H1 (cell line): ENCODE measurements around the gene TATDN2. TPM values are rescaled to one million over a fixed set of nuclear protein-coding genes. Genes with fewer than 3 reads are reported as not detected.

Experiments used
- CTCF ChIA-PET: fragments of 300-600 bp; sonication (Branson Sonifier 250); formaldehyde crosslinking; loops from one replicate; lab custom pipeline; 2021; ENCODE audit not compliant: partially characterized antibody; lab: Charles Lee
- POLR2A ChIA-PET: fragments of 300-600 bp; sonication (Branson Sonifier 250); formaldehyde crosslinking; loops from one replicate; lab custom pipeline; 2021; ENCODE audit warnings: inconsistent platforms; ENCODE audit not compliant: partially characterized antibody; lab: Charles Lee
- DNase-seq, 2 experiments: peaks; one replicate each; pipeline versions ENCODE4 v3.0.0 to v3.0.0-alpha.2; 2010 to 2022; ENCODE audit warnings: low spot score in 2 of 2, low read depth in 1 of 2, mixed read lengths in 1 of 2
- FAIRE-seq: peaks from 2 replicates; lab custom pipeline; 2011; peaks lifted over from hg19 to GRCh38; lab: Jason Lieb, UNC
- H2AFZ ChIP-seq: 2 replicates; pipeline ENCODE4 v1.8.1; 2012; ENCODE audit warnings: low read length, inconsistent platforms
- H2AK5ac ChIP-seq: 2 replicates; pipeline ENCODE4 v1.6.1; 2013; ENCODE audit warnings: low read depth, low read length
- H2BK120ac ChIP-seq: replicated peaks from 2 replicates; pipeline ENCODE3; 2013; ENCODE audit warnings: low read depth, low read length, inconsistent platforms
- H2BK12ac ChIP-seq: 2 replicates; pipeline ENCODE4 v1.6.1; 2013; ENCODE audit warnings: low read depth, low read length
- H2BK15ac ChIP-seq: 2 replicates; pipeline ENCODE4 v1.6.1; 2013; ENCODE audit warnings: low read length
- H2BK20ac ChIP-seq: 2 replicates; pipeline ENCODE4 v1.6.1; 2013; ENCODE audit warnings: low read length
- H2BK5ac ChIP-seq: 2 replicates; pipeline ENCODE4 v1.6.1; 2013; ENCODE audit warnings: low read depth, low read length
- H3K14ac ChIP-seq: 2 replicates; pipeline ENCODE4 v1.6.1; 2013; ENCODE audit warnings: inconsistent platforms; ENCODE audit not compliant: insufficient read length
- H3K18ac ChIP-seq: 2 replicates; pipeline ENCODE4 v1.6.1; 2013; ENCODE audit warnings: low read length; ENCODE audit errors: extremely low read depth
- H3K23ac ChIP-seq: 2 replicates; pipeline ENCODE4 v1.6.1; 2013; ENCODE audit warnings: inconsistent platforms; ENCODE audit not compliant: insufficient read length
- H3K23me2 ChIP-seq: 2 replicates; pipeline ENCODE4 v1.6.1; 2013; ENCODE audit warnings: low read depth, low read length
- H3K27ac ChIP-seq: 2 replicates; pipeline ENCODE4 v1.6.1; 2011; ENCODE audit warnings: low read depth, low read length, inconsistent platforms
- H3K27me3 ChIP-seq, 4 experiments: replicated peaks in 1 of 4; 1 replicate in 1 of 4; 2 replicates in 3 of 4; pipeline versions ENCODE4 v1.6.1 to v1.8.1; 2011 to 2013; ENCODE audit warnings: low read length in 3 of 4, mild to moderate bottlenecking in 3 of 4, inconsistent platforms in 2 of 4, mixed read lengths in 2 of 4, moderate library complexity in 1 of 4; ENCODE audit not compliant: control insufficient read depth in 3 of 4, insufficient read depth in 3 of 4; ENCODE audit errors: extremely low read depth in 1 of 4
- H3K36me3 ChIP-seq, 4 experiments: 2 replicates each; pipeline versions ENCODE4 v1.6.1 to v1.8.1; 2011 to 2013; ENCODE audit warnings: mild to moderate bottlenecking in 4 of 4, low read length in 3 of 4, moderate library complexity in 2 of 4, control low read depth in 1 of 4, inconsistent platforms in 1 of 4; ENCODE audit not compliant: insufficient read depth in 4 of 4, control insufficient read depth in 2 of 4
- H3K4ac ChIP-seq: replicated peaks from 2 replicates; pipeline ENCODE3; 2013; ENCODE audit warnings: low read length, low read depth, mixed read lengths, inconsistent platforms; ENCODE audit not compliant: insufficient read length
- H3K4me1 ChIP-seq, 4 experiments: replicated peaks in 1 of 4; 1 replicate in 1 of 4; 2 replicates in 3 of 4; pipeline versions ENCODE4 v1.6.1 to v1.8.1; 2011 to 2013; ENCODE audit warnings: low read length in 3 of 4, inconsistent platforms in 2 of 4, mixed read lengths in 1 of 4; ENCODE audit not compliant: insufficient read depth in 4 of 4, control insufficient read depth in 3 of 4
- H3K4me2 ChIP-seq, 2 experiments: 2 replicates each; pipeline versions ENCODE4 v1.6.1 to v1.8.1; 2011 to 2013; ENCODE audit warnings: low read depth in 2 of 2, low read length in 2 of 2, control low read depth in 1 of 2, inconsistent platforms in 1 of 2, mild to moderate bottlenecking in 1 of 2; ENCODE audit not compliant: insufficient read depth in 1 of 2
- H3K4me3 ChIP-seq, 4 experiments: fragments of 200-600, 300-600 bp in 1 of 4; sonication (generic), shearing (Covaris generic), sonication (Bioruptor Twin) in 1 of 4; 2 replicates each; pipeline versions ENCODE4 v1.5.1 to v1.8.1; 2011 to 2016; ENCODE audit warnings: low read length in 4 of 4, low read depth in 3 of 4, control low read depth in 2 of 4, inconsistent platforms in 2 of 4, mild to moderate bottlenecking in 2 of 4, mixed read lengths in 1 of 4, moderate library complexity in 1 of 4; ENCODE audit not compliant: insufficient read depth in 2 of 4; ENCODE audit errors: extremely low read depth in 1 of 4
- H3K56ac ChIP-seq: replicated peaks from 2 replicates; pipeline ENCODE3; 2013; ENCODE audit warnings: low read depth, mild to moderate bottlenecking, mixed read lengths, low read length, inconsistent platforms; ENCODE audit not compliant: insufficient read length
- H3K79me1 ChIP-seq: 2 replicates; pipeline ENCODE4 v1.6.1; 2013; ENCODE audit warnings: low read depth, low read length, control low read depth
- H3K79me2 ChIP-seq, 2 experiments: 2 replicates each; pipeline versions ENCODE4 v1.6.1 to v1.8.1; 2012 to 2013; ENCODE audit warnings: low read length in 2 of 2, mild to moderate bottlenecking in 2 of 2, inconsistent platforms in 1 of 2; ENCODE audit not compliant: insufficient read depth in 2 of 2, control insufficient read depth in 1 of 2
- H3K9ac ChIP-seq, 4 experiments: replicated peaks in 1 of 4; 1 replicate in 1 of 4; 2 replicates in 3 of 4; pipeline versions ENCODE4 v1.6.1 to v1.8.1; 2011 to 2013; ENCODE audit warnings: low read depth in 3 of 4, low read length in 3 of 4, control low read depth in 2 of 4, mild to moderate bottlenecking in 2 of 4, moderate library complexity in 2 of 4, inconsistent platforms in 1 of 4; ENCODE audit errors: extremely low read depth in 1 of 4
- H3K9me3 ChIP-seq, 2 experiments: 2 replicates each; pipeline versions ENCODE4 v1.6.1 to v1.8.1; 2012 to 2013; ENCODE audit warnings: mild to moderate bottlenecking in 2 of 2, moderate library complexity in 2 of 2, control low read depth in 1 of 2, inconsistent platforms in 1 of 2, low read depth in 1 of 2, low read length in 1 of 2, mixed read lengths in 1 of 2; ENCODE audit not compliant: insufficient read depth in 2 of 2
- H4K20me1 ChIP-seq, 2 experiments: replicated peaks in 1 of 2; 2 replicates each; pipeline versions ENCODE3 to v1.8.1; 2011 to 2013; ENCODE audit warnings: inconsistent platforms in 2 of 2, low read length in 2 of 2, mild to moderate bottlenecking in 1 of 2; ENCODE audit not compliant: insufficient read depth in 2 of 2, control insufficient read depth in 1 of 2
- H4K5ac ChIP-seq: 2 replicates; pipeline ENCODE4 v1.6.1; 2013; ENCODE audit warnings: low read length, low read depth, mixed read lengths, inconsistent platforms; ENCODE audit not compliant: insufficient read length
- H4K8ac ChIP-seq: 2 replicates; pipeline ENCODE4 v1.8.0; 2013; ENCODE audit warnings: mild to moderate bottlenecking, moderate library complexity, low read length, inconsistent platforms; ENCODE audit not compliant: insufficient read depth; ENCODE audit errors: extremely low read depth
- H4K91ac ChIP-seq: replicated peaks from 2 replicates; pipeline ENCODE3; 2013; ENCODE audit warnings: low read length, mixed read lengths, inconsistent platforms; ENCODE audit not compliant: insufficient read length
- CTCF ChIP-seq, 3 experiments: IDR thresholded peaks; 1 replicate in 2 of 3; 2 replicates in 1 of 3; pipeline versions ENCODE4 v1.5.1 to v1.6.1; 2011; ENCODE audit warnings: low read length in 3 of 3, mild to moderate bottlenecking in 3 of 3, inconsistent platforms in 2 of 3, low read depth in 1 of 3, moderate library complexity in 1 of 3; ENCODE audit not compliant: insufficient read depth in 1 of 3; ENCODE audit errors: control extremely low read depth in 1 of 3
- PHF8 ChIP-seq: fragments of 200-600 bp; sonication (generic); conservative IDR thresholded peaks from 2 replicates; pipeline ENCODE4 v1.7.1; 2012; ENCODE audit warnings: low read depth, mild to moderate bottlenecking, inconsistent platforms, low read length, moderate library complexity
- POLR2AphosphoS5 ChIP-seq: IDR thresholded peaks from 2 replicates; pipeline ENCODE4 v1.6.1; 2011; ENCODE audit warnings: low read depth, low read length
- RAD21 ChIP-seq, 2 experiments: IDR thresholded peaks in 1 of 2; conservative IDR thresholded peaks in 1 of 2; 2 replicates each; pipeline ENCODE4 v1.6.1; 2011; ENCODE audit warnings: low read depth in 2 of 2, low read length in 2 of 2, improper control_type of control experiment in 1 of 2, inconsistent platforms in 1 of 2, mild to moderate bottlenecking in 1 of 2, moderate library complexity in 1 of 2
- TBP ChIP-seq: IDR thresholded peaks from 2 replicates; pipeline ENCODE4 v1.6.1; 2011; ENCODE audit warnings: low read depth, low read length, improper control_type of control experiment
- WGBS, 2 experiments: shearing (Covaris generic) in 1 of 2; methylation state at CpG; one replicate each; pipeline versions ENCODE4 v1.1.6 to v1.1.7; 2013 to 2015; ENCODE audit warnings: low lambda C conversion rate in 2 of 2, mixed read lengths in 2 of 2, inconsistent platforms in 1 of 2, low coverage in 1 of 2, missing lambda C conversion rate in 1 of 2; ENCODE audit not compliant: insufficient replicate concordance in 2 of 2, insufficient coverage in 1 of 2, insufficient read length in 1 of 2; ENCODE audit errors: extremely low coverage in 1 of 2, missing lambda C conversion rate in 1 of 2; 5-methylcytosine and 5-hydroxymethylcytosine counted together
- polyA plus RNA-seq, 7 experiments: library from polyadenylated mRNA; depleted of rRNA in 3 of 7; stranded (reverse) in 5 of 7; unstranded in 2 of 7; fragments of >200 nt in 5 of 7; fragments of 200-250 nt in 2 of 7; gene quantifications; 1 replicate in 5 of 7; 2 replicates in 1 of 7; 4 replicates in 1 of 7; pipeline versions ENCODE4 v1.2.1 to v1.2.3, GENCODE V29; 2011 to 2013; ENCODE audit warnings: missing spikeins in 2 of 7, mixed read lengths in 2 of 7
- total RNA-seq: library from RNA; stranded (reverse); fragmentation: NEBNext Ultra II Directional; extraction: Animal tissue kit (Norgen Biotek cat#: 25700); gene quantifications from 2 replicates; pipeline ENCODE4 v1.2.1, GENCODE V29; 2021

Gene TATDN2
- total and polyA plus RNA-seq, 2 of the 8 experiments (the other 6 are each of a cell fraction or from before 2014, with no cell fraction given): 12.1 to 34.8 TPM

DNA sequence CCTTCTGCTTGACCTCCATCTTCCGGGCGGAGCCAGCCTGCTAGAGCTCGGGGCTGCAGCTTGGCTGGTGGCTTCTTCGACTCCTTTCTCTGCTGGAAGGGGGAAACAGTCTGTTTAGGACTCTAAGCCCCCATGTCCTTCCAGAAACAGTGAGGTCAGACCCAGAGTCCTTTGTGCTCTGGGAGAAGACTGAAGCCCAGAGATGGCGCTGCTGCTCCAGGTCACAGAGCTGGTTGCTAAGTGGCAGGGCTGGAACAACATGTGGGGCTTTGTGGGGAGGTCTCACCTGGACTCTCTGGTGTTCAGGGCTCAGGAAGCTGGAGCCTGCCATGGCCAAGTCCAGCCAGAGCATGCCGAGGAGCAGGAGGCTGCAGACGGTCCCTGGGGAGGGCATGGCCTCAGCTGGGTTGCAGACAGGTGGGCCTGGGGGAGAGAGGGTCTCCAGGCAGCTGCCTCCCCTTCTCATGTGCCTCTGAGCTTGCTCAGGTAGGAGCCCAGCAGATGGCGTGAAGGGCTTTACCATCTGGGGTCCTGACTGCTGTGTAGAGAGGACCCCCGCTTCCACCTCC, 41.6 kb downstream of the TATDN2 start:
- Histone ChIP-seq H3K79me2 (no peaks in the 10 kb centered on the region), H3K9me3 (no peaks in the 10 kb centered on the region), H4K20me1 (peaks cover 0 to 2% of the 10 kb centered on the region in 2 experiments), H2BK15ac (no peak overlapping the region), H3K18ac (no peak overlapping the region), H3K56ac (no peak overlapping the region), H4K8ac (no peak overlapping the region), H3K23me2 (no peaks in the 10 kb centered on the region), H4K5ac (no peak overlapping the region), H2BK20ac (no peak overlapping the region), H3K9ac (peak overlapping the region in 1 of 4 experiments; percentile 18; a peak in 1 of 7 replicates), H3K23ac (no peak overlapping the region), H4K91ac (no peak overlapping the region), H3K4me1 (peaks cover 0 to 7% (median 4%) of the 10 kb centered on the region in 4 experiments; a peak in 6 of 7 replicates), H2AK5ac (no peak overlapping the region), H3K14ac (no peak overlapping the region), H3K27me3 (no peaks in the 10 kb centered on the region), H3K79me1 (no peaks in the 10 kb centered on the region; the same call in 1 of the 2 replicates), H3K4ac (no peak overlapping the region), H3K4me2 (no peak overlapping the region), H2BK5ac (no peak overlapping the region; the same call in 1 of the 2 replicates), H3K4me3 (no peak overlapping the region), H3K27ac (no peak overlapping the region), H2AFZ (no peak overlapping the region), H2BK120ac (no peak overlapping the region), H3K36me3 (peaks cover 0 to 4% (median 2%) of the 10 kb centered on the region in 4 experiments; a peak in 5 of 8 replicates)
- DNase-seq: no peak
- no peak for FAIRE-seq
- WGBS, 2 experiments: 90% methylated on average over 9 of the region's 9 CpGs; no CpG with 5 or more reads in 1 of the 2 experiments
- POLR2A ChIA-PET: interaction anchor here (0.6 to 2.4 kb wide), 7 partner anchors 8 to 148 kb away, joined by 3 to 11 read pairs (median 4); partner anchors contain the start of genes SEC13 and VHL
- TF ChIP-seq TBP (no peak), PHF8 (no peak), RAD21 (IDR thresholded peaks at IDR 0.05 in 1 of 2, conservative IDR thresholded peaks at IDR 0.05 in 1 of 2; ENCODE audit: low read depth in 2 of 2, low read length in 2 of 2) (0 out of 4 replicates have a peak, but pooled peaks of 1 of the 2 experiments have one; percentile 17), CTCF (IDR thresholded peaks at IDR 0.05; ENCODE audit: control extremely low read depth in 1 of 3, insufficient read depth in 1 of 3, low read depth in 1 of 3, low read length in 3 of 3) (peak in 2 of 3 experiments; percentile 13 to 14; a peak in 1 of 4 replicates), POLR2AphosphoS5 (no peak; the same call in 1 of the 2 replicates)
- TF ChIP-seq, all 59 proteins: peak for 2
- no peak overlapping the region for H2BK12ac ChIP-seq
- CTCF ChIA-PET: interaction anchor here (0.7 to 1.9 kb wide), 12 partner anchors 10 to 179 kb away, joined by 3 to 9 read pairs (median 5); partner anchors contain the start of gene SEC13
